DOHH2 (cell line): ENCODE data around the gene POU2AF3.

ENCODE experiments used
- CTCF ChIP-seq: fragments of 200-600 bp; sonication (generic); IDR thresholded peaks from one replicate; pipeline ENCODE4 v1.5.1; 2014; ENCODE audit warnings: antibody characterized with exemption, mild to moderate bottlenecking, low read depth, low read length; ENCODE audit not compliant: poor library complexity, severe bottlenecking
- EZH2phosphoT487 ChIP-seq: fragments of 200-600 bp; sonication (generic); IDR thresholded peaks from 2 replicates; pipeline ENCODE4 v1.6.1; 2017; ENCODE audit warnings: borderline replicate concordance, mild to moderate bottlenecking, antibody characterized with exemption, low read length, moderate library complexity, mixed read lengths

GRCh38 chr11:111299101-111300026, 1.0 kb downstream of the POU2AF3 start:
- TF ChIP-seq CTCF: no peak
- no peak for TF ChIP-seq EZH2phosphoT487
